Stomach smooth muscle (tissue), 2 donors: ENCODE data around the gene NAV2.
A peak's percentile ranks its signal among the peaks of the same experiment; 100 is the strongest.

Source experiments
- H3K27ac ChIP-seq: one replicate; pipeline ENCODE4 v1.7.0; 2013; ENCODE audit warnings: mild to moderate bottlenecking, low read length, inconsistent platforms
- H3K27me3 ChIP-seq, 2 donors: one replicate each; pipeline ENCODE4 v1.7.0; 2013; ENCODE audit warnings: low read length in 2 of 2; ENCODE audit not compliant: insufficient read depth in 2 of 2, control insufficient read depth in 1 of 2
- H3K36me3 ChIP-seq, 2 donors: one replicate each; pipeline ENCODE4 v1.7.0; 2013; ENCODE audit warnings: low read length in 2 of 2; ENCODE audit not compliant: control insufficient read depth in 2 of 2, insufficient read depth in 2 of 2
- H3K4me1 ChIP-seq: one replicate; pipeline ENCODE4 v1.7.0; 2013; ENCODE audit warnings: low read length; ENCODE audit not compliant: control insufficient read depth, insufficient read depth
- H3K4me3 ChIP-seq, 2 donors: one replicate each; pipeline ENCODE4 v1.7.0; 2013; ENCODE audit warnings: low read length in 2 of 2
- H3K9ac ChIP-seq, 2 donors: one replicate each; pipeline ENCODE4 v1.7.0; 2013; ENCODE audit warnings: low read length in 2 of 2, mild to moderate bottlenecking in 1 of 2
- H3K9me3 ChIP-seq, 2 donors: one replicate each; pipeline ENCODE4 v1.7.0; 2013; ENCODE audit warnings: low read length in 2 of 2; ENCODE audit not compliant: control insufficient read depth in 2 of 2
- donor health status: healthy.
- donor health status: Pancreatic carcinoma.

Gene NAV2

DNA sequence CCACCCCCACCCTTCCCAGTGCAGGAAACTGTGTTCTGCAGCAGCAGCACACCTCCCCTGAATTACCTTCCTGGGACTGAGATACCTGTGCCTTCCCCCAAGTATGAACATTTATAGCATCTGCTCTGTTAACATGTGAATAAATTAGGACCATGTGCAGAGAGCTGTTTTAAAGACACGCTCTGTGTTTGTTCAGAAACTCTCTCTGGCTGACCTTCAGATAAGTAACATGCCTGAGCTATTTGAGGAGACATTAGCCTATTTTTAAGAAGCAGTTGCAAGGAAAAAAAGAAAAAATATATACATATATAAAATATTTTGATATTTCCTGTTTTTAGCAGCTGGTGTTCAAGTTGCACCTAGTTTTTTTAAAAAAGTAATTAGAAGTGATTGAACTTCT is 5.4 kb downstream of the NAV2 start:
- H3K4me3 ChIP-seq = peak overlapping the region in 1 of 2 donors; percentile 29
- H3K4me1 ChIP-seq = peaks cover 67% of the 10 kb centered on the region
- peaks cover 0 to 2% of the 10 kb centered on the region in 2 donors for H3K27me3 ChIP-seq
- H3K9me3 ChIP-seq = no peaks in the 10 kb centered on the region
- peak overlapping the region; percentile 55 for H3K27ac ChIP-seq
- no peak overlapping the region for H3K9ac ChIP-seq
- H3K36me3 ChIP-seq = no peaks in the 10 kb centered on the region

DNA sequence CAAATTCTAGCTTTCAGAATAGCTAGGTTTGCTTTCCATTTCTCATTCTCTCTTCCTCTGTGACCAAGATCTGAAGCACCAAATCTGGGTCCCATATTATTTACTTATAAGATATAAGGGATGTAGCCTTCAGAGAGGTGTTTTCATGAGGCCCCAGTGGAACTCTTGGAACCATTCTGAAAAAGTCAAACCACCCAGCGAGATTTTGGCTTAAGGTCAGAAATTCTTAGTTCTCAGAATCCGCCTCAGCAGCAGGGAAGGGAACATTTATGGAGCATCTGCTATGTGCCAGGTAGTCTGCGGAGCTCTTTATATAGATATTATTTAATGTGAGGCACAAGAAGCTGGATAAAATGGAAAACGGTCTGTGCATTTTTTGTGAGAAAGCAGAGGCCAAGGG is 6.3 kb downstream of the NAV2 start:
- H3K36me3 ChIP-seq = no peaks in the 10 kb centered on the region
- H3K4me1 ChIP-seq = peaks cover 71% of the 10 kb centered on the region
- H3K9me3 ChIP-seq = no peaks in the 10 kb centered on the region
- peak overlapping the region in 1 of 2 donors; percentile 29 for H3K4me3 ChIP-seq
- H3K9ac ChIP-seq = no peak overlapping the region
- H3K27me3 ChIP-seq = no peaks in the 10 kb centered on the region
- H3K27ac ChIP-seq = peak overlapping the region; percentile 55

DNA sequence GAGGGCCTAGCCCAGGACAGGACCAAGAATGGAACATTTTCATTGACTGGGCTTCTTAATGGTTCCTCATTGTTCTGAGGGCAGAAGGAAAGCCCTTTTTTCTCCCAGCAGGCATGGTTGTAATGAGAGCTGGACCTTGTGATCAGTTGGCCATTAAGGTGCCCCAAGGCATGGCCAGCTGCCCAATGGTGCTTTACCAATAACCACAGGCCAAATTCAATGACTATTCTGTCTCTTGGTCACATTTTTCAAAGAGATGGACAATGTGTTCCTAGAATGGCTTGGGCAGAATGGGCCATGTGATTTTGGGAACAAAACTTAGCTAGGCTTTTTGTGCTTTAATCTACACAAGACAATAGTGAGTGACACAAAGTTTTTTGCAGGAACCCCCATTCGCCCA is 7.3 kb downstream of the NAV2 start:
- no peak overlapping the region for H3K9ac ChIP-seq
- no peak overlapping the region for H3K4me3 ChIP-seq
- H3K4me1 ChIP-seq = peaks cover 71% of the 10 kb centered on the region
- no peaks in the 10 kb centered on the region for H3K36me3 ChIP-seq
- H3K27me3 ChIP-seq = no peaks in the 10 kb centered on the region
- no peaks in the 10 kb centered on the region for H3K9me3 ChIP-seq
- H3K27ac ChIP-seq = peak overlapping the region; percentile 55

DNA sequence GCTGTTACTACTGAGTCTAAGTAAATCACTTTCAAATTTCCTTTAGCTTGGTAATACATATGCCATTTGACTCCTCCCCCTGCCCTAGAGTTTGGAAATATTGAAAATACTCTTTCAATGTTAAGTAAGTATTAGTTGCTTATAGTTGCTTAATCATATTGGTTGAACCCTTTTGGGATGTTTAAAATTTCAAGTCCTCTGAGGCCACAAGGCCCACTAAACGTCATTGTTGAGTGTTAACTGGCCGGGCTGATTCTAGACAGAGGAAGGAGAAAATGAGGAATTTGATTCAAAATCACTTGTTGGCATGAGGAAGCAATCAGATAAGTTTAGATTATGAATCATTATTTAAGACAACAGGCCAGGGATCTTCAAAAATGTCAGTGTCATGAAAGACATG is 8.5 kb downstream of the NAV2 start:
- Histone ChIP-seq H3K36me3 (no peaks in the 10 kb centered on the region), H3K4me3 (no peak overlapping the region), H3K9ac (no peak overlapping the region), H3K4me1 (peaks cover 73% of the 10 kb centered on the region), H3K9me3 (no peaks in the 10 kb centered on the region), H3K27me3 (no peaks in the 10 kb centered on the region), H3K27ac (no peak overlapping the region)

DNA sequence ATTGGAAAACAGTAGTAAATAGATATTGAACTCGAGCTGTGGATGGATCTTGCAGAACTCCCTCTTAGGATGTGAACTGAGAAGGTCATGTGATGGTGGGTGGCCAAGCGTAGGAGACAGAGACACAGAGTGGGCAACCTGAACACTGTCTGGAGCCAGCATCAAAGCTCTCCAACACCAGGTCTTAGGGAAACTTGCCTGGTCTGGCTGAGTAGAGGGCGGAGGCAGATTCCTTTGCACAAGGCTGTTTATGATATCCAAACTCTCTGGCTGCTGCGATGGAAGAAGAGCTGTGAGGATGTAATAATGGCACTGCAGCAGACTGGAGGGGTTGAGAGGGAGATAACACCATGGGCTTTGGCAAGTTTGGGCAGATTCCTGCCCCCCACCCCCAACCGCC is 10.1 kb downstream of the NAV2 start:
- Histone ChIP-seq H3K9me3 (no peaks in the 10 kb centered on the region), H3K27ac (peak overlapping the region; percentile 67), H3K27me3 (no peaks in the 10 kb centered on the region), H3K4me1 (peaks cover 73% of the 10 kb centered on the region), H3K36me3 (peaks cover 0 to 2% of the 10 kb centered on the region in 2 donors), H3K4me3 (no peak overlapping the region), H3K9ac (peak overlapping the region in 1 of 2 donors; percentile 21)

DNA sequence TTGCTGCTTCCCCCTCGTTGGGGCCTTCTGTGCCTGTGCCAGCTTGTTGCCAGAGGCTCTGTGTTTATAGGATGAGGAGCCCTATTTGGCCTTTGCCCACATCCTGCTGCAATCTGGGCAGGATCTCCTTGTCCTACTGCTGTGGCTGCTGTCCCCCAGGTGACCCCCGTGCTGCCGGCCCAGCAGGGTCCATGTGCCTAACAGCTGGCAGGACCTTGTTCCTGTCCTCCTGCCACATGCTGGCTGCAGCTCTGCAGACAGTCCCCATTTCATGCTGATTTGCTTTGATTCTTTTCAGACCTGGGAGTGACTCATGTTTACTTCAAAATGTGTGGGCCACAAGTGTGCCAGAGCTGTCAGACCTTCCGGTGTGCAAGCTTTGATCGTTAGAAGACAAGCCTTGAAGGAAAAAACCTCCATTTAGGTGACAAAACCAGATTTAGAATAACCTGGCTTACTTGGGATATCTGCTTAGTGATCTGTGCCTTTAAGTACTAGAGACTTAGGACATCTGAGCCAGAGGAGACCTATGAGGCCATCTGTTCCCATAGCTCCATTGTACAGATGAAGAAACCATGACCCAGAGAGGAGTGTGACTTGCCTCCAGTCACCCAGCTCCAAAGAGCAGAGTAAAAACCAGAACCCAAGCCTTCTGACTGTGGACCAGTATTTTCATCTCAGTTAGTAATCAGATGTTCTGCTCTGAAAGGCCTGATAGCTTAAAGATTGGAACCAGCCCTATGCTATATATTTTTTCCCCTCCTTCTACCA is 11.1 kb downstream of the NAV2 start:
- Histone ChIP-seq H3K4me3 (peak overlapping the region in 1 of 2 donors; percentile 47), H3K36me3 (peaks cover 0 to 4% of the 10 kb centered on the region in 2 donors), H3K9me3 (no peaks in the 10 kb centered on the region), H3K9ac (peak overlapping the region; percentile 21 to 36), H3K27ac (peak overlapping the region; percentile 67), H3K4me1 (peaks cover 77% of the 10 kb centered on the region), H3K27me3 (no peaks in the 10 kb centered on the region)

DNA sequence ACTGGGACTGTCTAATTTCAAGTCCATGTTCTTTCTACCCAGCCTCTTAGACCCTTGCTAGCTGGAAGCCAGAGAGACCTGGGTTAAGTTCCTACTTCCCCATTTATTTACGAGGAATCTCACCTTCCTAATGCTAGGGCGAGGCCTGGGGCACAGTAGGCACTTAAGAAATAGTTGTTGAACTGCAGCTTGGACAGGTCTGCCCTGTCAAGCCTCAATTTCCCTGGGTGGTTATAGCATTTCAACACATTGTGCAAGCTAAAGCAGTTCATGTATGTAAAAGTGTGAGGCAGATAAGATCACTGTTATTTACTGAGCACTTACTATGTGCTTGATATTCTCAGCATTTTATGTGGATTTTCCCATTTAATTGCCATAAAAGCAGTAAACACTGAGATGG is 12.1 kb downstream of the NAV2 start:
- Histone ChIP-seq H3K27ac (peak overlapping the region; percentile 65), H3K4me1 (peaks cover 78% of the 10 kb centered on the region), H3K36me3 (peaks cover 0 to 4% of the 10 kb centered on the region in 2 donors), H3K4me3 (no peak overlapping the region), H3K9me3 (no peaks in the 10 kb centered on the region), H3K27me3 (no peaks in the 10 kb centered on the region), H3K9ac (no peak overlapping the region)

DNA sequence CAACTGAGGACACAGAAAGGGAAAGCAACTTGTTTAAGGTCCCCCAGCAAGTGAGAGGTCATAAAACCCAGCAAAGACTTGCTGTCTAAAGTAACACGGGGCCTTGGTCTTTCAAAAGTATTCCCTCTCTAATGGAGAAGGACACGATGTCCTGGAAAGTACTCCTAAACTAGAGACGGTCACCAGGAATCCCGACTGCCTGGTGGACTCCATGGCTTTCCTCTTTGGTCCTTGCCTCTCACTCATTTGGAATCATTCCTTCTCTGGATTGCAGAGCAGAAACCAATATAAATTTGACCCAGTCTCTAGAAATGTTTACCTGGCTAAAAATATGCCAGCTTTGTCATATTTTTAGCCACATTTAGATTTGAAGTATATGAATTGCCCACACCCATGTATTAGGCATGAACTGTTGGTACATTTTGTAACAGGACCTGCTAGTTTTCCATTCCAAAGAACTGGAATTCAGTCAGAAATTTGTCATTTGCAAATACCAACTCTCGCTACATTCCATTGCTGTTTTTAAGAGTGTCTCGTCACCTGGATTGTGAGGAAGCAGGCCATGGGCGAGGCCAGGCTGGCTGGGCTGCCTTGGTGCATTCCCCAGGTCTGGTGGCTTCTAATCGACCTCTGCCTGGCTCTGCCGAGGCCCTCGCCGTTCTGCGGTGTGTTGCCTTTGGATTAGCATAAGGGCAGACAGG is 12.9 kb downstream of the NAV2 start:
- Histone ChIP-seq H3K9ac (no peak overlapping the region), H3K36me3 (peaks cover 0 to 4% of the 10 kb centered on the region in 2 donors), H3K27ac (peak overlapping the region; percentile 65), H3K27me3 (no peaks in the 10 kb centered on the region), H3K9me3 (no peaks in the 10 kb centered on the region), H3K4me3 (peak overlapping the region in 1 of 2 donors; percentile 3), H3K4me1 (peaks cover 82% of the 10 kb centered on the region)

DNA sequence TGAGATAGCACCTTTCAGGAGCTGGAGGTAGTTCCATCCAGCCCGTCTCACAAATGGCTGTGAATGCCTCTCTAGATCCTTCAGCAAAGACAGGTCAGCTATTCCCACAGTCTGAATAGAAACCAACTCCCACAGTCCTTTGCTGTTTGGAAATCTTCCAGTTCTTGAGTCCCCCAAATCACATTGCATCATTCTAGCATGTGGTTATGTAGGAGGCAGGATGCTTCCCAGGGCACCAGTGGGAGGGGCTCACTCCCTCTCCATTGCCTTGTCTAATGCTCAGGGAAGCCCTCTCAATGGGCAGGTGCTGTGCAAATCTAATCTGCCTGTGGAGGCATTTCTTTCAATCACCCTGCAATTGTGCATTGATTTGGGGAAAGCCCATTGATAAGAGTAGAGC is 14.6 kb downstream of the NAV2 start:
- Histone ChIP-seq H3K9me3 (no peaks in the 10 kb centered on the region), H3K4me1 (peaks cover 93% of the 10 kb centered on the region), H3K9ac (no peak overlapping the region), H3K36me3 (peaks cover 0 to 4% of the 10 kb centered on the region in 2 donors), H3K27ac (peak overlapping the region; percentile 65), H3K27me3 (no peaks in the 10 kb centered on the region), H3K4me3 (no peak overlapping the region)

DNA sequence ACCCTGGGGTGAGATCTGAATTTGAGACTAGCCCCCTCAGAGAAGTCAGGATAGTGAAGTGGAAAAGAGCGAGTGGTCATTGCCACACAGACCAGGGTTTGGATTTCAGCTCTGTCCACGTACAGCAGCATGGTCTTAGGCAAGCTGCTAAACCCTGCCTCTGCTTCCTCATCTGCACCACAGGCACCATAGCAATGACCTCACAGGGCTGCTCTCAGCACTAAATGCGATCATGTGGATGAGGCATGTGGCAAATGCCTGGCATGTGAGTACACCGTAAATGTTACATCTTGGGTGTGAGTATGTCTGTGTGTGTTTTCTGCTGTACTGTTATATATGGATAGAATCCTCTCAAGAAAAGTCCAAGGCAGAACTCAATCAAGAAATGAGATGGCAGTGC is 15.8 kb downstream of the NAV2 start:
- Histone ChIP-seq H3K9ac (no peak overlapping the region), H3K27me3 (no peaks in the 10 kb centered on the region), H3K36me3 (peaks cover 0 to 4% of the 10 kb centered on the region in 2 donors), H3K4me1 (peaks cover 83% of the 10 kb centered on the region), H3K9me3 (no peaks in the 10 kb centered on the region), H3K27ac (peak overlapping the region; percentile 78), H3K4me3 (no peak overlapping the region)

DNA sequence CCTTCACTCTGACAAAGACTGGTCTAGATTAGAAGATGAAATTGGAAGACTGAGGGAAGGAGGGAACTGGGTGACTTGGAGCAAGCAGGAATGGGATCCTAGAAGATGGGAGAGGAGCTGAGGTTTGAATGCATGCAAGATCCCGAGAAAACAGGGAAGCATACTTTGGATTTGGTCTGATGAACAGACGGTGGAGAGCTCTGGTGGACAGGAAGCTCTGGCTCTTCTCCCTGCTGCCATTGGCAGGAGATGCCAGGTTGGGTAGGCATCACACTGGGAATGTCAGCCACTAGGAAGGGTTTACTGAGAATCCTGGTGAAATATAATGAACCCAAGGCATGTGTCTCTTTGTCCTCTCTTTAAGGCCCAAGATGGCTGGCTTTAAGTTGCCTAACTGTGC is 16.5 kb downstream of the NAV2 start:
- Histone ChIP-seq H3K9ac (no peak overlapping the region), H3K4me1 (peaks cover 76% of the 10 kb centered on the region), H3K27ac (peak overlapping the region; percentile 78), H3K27me3 (no peaks in the 10 kb centered on the region), H3K9me3 (no peaks in the 10 kb centered on the region), H3K36me3 (peaks cover 0 to 4% of the 10 kb centered on the region in 2 donors), H3K4me3 (no peak overlapping the region)
